ENCODE measurements around the gene PLCD1. TPM values are rescaled to one million over a fixed set of nuclear protein-coding genes. Genes with fewer than 3 reads are reported as not detected.

The PLCD1 gene
- total RNA-seq, 1 experiment from 2014 or later: 27.1 TPM

GRCh38 chr3:38008191-38008701, 21.2 kb downstream of the PLCD1 start:
- Histone ChIP-seq H4K20me1 (ENCODE audit: control insufficient read depth, insufficient read depth, insufficient read length) (no peaks in the 10 kb centered on the region), H3K23me2 (ENCODE audit: insufficient read length, low read depth, low read length, poor library complexity, severe bottlenecking) (no peaks in the 10 kb centered on the region), H3K4me2 (ENCODE audit: insufficient read depth, insufficient read length, low read length) (no peak overlapping the region), H4K5ac (ENCODE audit: insufficient read length, low read depth, low read length) (no peak overlapping the region), H3K27me3 (ENCODE audit: insufficient read depth, low read length) (no peaks in the 10 kb centered on the region), H3K56ac (ENCODE audit: insufficient read length, low read depth, low read length) (no peak overlapping the region), H3K4ac (ENCODE audit: low read depth, low read length) (no peak overlapping the region), H2AFZ (ENCODE audit: low read length) (no peak overlapping the region), H2BK5ac (ENCODE audit: insufficient read length, low read length) (no peak overlapping the region), H3K4me1 (ENCODE audit: insufficient read depth, low read length) (no peaks in the 10 kb centered on the region), H2AK5ac (ENCODE audit: insufficient read length, low read length) (no peak overlapping the region), H2BK15ac (ENCODE audit: low read depth, low read length) (no peak overlapping the region), H3K14ac (ENCODE audit: insufficient read depth, low read length) (no peak overlapping the region), H3K18ac (ENCODE audit: insufficient read length, low read depth, low read length) (no peak overlapping the region), H4K8ac (replicated peaks; ENCODE audit: insufficient read length, low read depth, low read length) (no peak overlapping the region), H3K79me1 (ENCODE audit: insufficient read depth, low read depth, low read length, poor library complexity, severe bottlenecking) (no peaks in the 10 kb centered on the region), H3K79me2 (ENCODE audit: insufficient read depth, low read length) (no peaks in the 10 kb centered on the region), H2BK20ac (ENCODE audit: low read depth, low read length, poor library complexity, severe bottlenecking) (no peak overlapping the region), H4K91ac (ENCODE audit: insufficient read length, low read depth, low read length) (no peak overlapping the region), H3K23ac (ENCODE audit: insufficient read length, low read depth, low read length) (no peak overlapping the region), H3K9ac (ENCODE audit: extremely low read depth, insufficient read length, low read length) (no peak overlapping the region), H3K27ac (ENCODE audit: insufficient read length, low read depth, low read length) (no peak overlapping the region), H2BK120ac (ENCODE audit: low read depth, low read length, poor library complexity, severe bottlenecking) (no peak overlapping the region), H3K9me3 (ENCODE audit: control insufficient read depth, low read depth, low read length) (no peaks in the 10 kb centered on the region), H2BK12ac (ENCODE audit: insufficient read length, low read depth, low read length) (no peak overlapping the region), H3T11ph (ENCODE audit: low read length) (no peak overlapping the region)
- WGBS (ENCODE audit: extremely low coverage, insufficient read length, low lambda C conversion rate): no CpG with 5 or more reads among the region's 19 CpGs
- H3K4me3 Mint-ChIP-seq: no peak overlapping the region
- H3K27ac Mint-ChIP-seq: no peak overlapping the region
- no peaks in the 10 kb centered on the region; a peak in 1 of 5 replicates for H3K9me3 Mint-ChIP-seq
- DNase-seq: no peak
- TF ChIP-seq CTCF (conservative IDR thresholded peaks at IDR 0.05): no peak
- H3K4me1 Mint-ChIP-seq: peaks cover 7 to 8% of the 10 kb centered on the region in 2 experiments
- peaks cover 0 to 17% (median 16%) of the 10 kb centered on the region in 3 experiments; a peak in 6 of 7 replicates for H3K36me3 Mint-ChIP-seq (ENCODE audit: insufficient read depth in 1 of 3, low read depth in 3 of 3)
- H3K27me3 Mint-ChIP-seq (ENCODE audit: low read depth): no peaks in the 10 kb centered on the region

Data from H9 (cell line).